Measurements from ENCODE around the gene KAT2B. TPM values are rescaled to one million over a fixed set of nuclear protein-coding genes. Genes with fewer than 3 reads are reported as not detected.
A peak's percentile ranks its signal among the peaks of the same experiment; 100 is the strongest.

KAT2B gene
- total RNA-seq, 4 donors from 2014 or later = 12.8 to 52.1 (median 35.2) TPM

- Histone ChIP-seq H3K4me3 (no peak overlapping the region), H3K27me3 (no peaks in the 10 kb centered on the region), H3K4me1 (peaks cover 0 to 9% of the 10 kb centered on the region in 2 donors), H3K9me3 (no peaks in the 10 kb centered on the region), H3K36me3 (no peaks in the 10 kb centered on the region), H3K27ac (no peak overlapping the region)
- no peak for TF ChIP-seq CTCF (IDR thresholded peaks at IDR 0.05)
- no peak for TF ChIP-seq POLR2A (IDR thresholded peaks at IDR 0.05)
- intact Hi-C loops (cut with DNase I; ENCODE audit: low total_unique reads) = no loop called here
- DNase-seq = no peak
Measured at GRCh38 chr3:20059929-20060328, 19.7 kb downstream of the KAT2B start.

DNA sequence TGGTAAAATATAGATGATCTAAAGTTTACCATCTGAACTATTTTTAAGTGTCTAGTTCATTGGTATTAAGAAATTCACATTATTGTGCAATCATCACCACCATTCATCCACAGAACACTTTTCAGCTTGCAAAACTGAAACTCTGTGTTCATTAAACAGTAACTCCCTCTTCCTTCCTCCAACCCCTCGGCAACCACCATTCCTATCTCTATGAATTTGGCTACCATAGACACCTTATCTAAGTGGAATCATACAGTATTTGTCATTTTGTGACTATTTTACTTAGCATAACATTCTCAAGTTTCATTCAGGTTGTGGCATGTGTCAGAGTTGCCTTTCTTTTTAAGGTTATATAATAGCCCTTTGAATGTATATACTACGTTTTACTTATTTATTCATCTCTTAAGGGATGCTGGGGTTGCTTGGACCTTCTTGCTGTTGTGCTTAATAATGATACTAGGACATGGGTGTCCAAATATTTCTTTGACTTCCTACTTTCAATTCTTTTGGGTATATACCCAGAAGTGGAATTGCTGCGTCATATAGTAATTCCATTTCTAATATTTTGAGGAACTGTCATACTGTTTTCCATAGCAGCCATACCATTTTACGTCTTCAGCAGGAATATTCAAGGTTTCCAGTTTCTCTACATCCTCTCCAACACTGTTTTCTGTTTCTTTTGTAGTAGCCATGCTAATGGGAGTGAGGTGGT, 20.9 kb downstream of the KAT2B start:
- H3K9me3 ChIP-seq = no peaks in the 10 kb centered on the region
- H3K27ac ChIP-seq = peak overlapping the region; percentile 56 to 69
- no peak for TF ChIP-seq CTCF (IDR thresholded peaks at IDR 0.05)
- TF ChIP-seq POLR2A (IDR thresholded peaks at IDR 0.05) = no peak
- peaks cover 0 to 9% of the 10 kb centered on the region in 2 donors for H3K4me1 ChIP-seq
- intact Hi-C loops (cut with DNase I; ENCODE audit: low total_unique reads) = no loop called here
- no peak for DNase-seq
- no peak overlapping the region for H3K4me3 ChIP-seq
- no peaks in the 10 kb centered on the region for H3K27me3 ChIP-seq
- H3K36me3 ChIP-seq = no peaks in the 10 kb centered on the region

GRCh38 chr3:20062996-20063395, 22.8 kb downstream of the KAT2B start:
- Histone ChIP-seq H3K27me3 (no peaks in the 10 kb centered on the region), H3K9me3 (no peaks in the 10 kb centered on the region), H3K27ac (no peak overlapping the region), H3K36me3 (no peaks in the 10 kb centered on the region), H3K4me1 (peaks cover 0 to 3% of the 10 kb centered on the region in 2 donors), H3K4me3 (no peak overlapping the region)
- intact Hi-C loops (cut with DNase I; ENCODE audit: low total_unique reads) = no loop called here
- TF ChIP-seq CTCF (IDR thresholded peaks at IDR 0.05) (no peak), POLR2A (IDR thresholded peaks at IDR 0.05) (no peak)
- DNase-seq = no peak

DNA sequence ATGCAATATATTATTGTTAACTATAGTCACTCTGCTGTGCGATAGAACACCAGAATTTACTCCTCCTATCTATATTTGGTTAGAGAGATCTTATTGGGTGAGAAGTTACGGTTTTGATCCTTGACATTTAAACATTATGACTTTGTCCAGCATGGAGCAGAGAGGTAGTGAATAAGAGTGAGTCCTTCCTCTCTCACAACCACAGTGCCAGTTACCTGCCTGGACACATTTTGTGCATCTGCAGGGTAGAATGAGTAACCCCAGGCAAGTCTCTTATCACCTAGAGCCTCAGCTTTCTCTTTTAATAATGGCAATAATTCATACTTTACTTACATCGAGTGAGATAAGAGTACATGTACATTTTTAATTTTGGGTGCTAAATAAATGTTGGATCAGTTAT, 24.1 kb downstream of the KAT2B start:
- no peak for DNase-seq
- H3K9me3 ChIP-seq = no peaks in the 10 kb centered on the region
- TF ChIP-seq POLR2A (IDR thresholded peaks at IDR 0.05) (no peak), CTCF (IDR thresholded peaks at IDR 0.05) (no peak)
- H3K4me3 ChIP-seq = no peak overlapping the region
- no peaks in the 10 kb centered on the region for H3K36me3 ChIP-seq
- H3K27me3 ChIP-seq = no peaks in the 10 kb centered on the region
- peaks cover 0 to 3% of the 10 kb centered on the region in 2 donors for H3K4me1 ChIP-seq
- intact Hi-C loops (cut with DNase I; ENCODE audit: low total_unique reads) = no loop called here
- H3K27ac ChIP-seq = no peak overlapping the region

- TF ChIP-seq POLR2A (IDR thresholded peaks at IDR 0.05) = no peak
- no peak for TF ChIP-seq CTCF (IDR thresholded peaks at IDR 0.05)
Measured at GRCh38 chr3:20064796-20065564, 24.7 kb downstream of the KAT2B start.

More at GRCh38 chr3:20064796-20065564, 24.7 kb downstream of the KAT2B start:
- DNase-seq = no peak
- no peaks in the 10 kb centered on the region for H3K36me3 ChIP-seq
- no peaks in the 10 kb centered on the region for H3K27me3 ChIP-seq
- no peak overlapping the region for H3K4me3 ChIP-seq
- intact Hi-C loops (cut with DNase I; ENCODE audit: low total_unique reads) = no loop called here
- no peaks in the 10 kb centered on the region for H3K9me3 ChIP-seq
- H3K4me1 ChIP-seq = peaks cover 0 to 3% of the 10 kb centered on the region in 2 donors
- no peak overlapping the region for H3K27ac ChIP-seq

Data from uterus (tissue), 4 donors.